Trophoblast cell (in vitro differentiated cells and primary cell): ENCODE data around the gene ZNF277.
"Not testable (repeated sequence)": the region's sequence is repeated elsewhere in the genome, so short reads cannot be mapped to it uniquely, and the experiment has no call there.

Experiments used
- DNase-seq, 2 donors: peaks; one replicate each; pipeline ENCODE4 v3.0.0-alpha.2; 2016
- H2AFZ ChIP-seq: 2 replicates; pipeline ENCODE4 v1.6.1; 2013; ENCODE audit warnings: low read length, moderate library complexity, mild to moderate bottlenecking; ENCODE audit not compliant: insufficient read depth, poor library complexity
- H2AK5ac ChIP-seq: 2 replicates; pipeline ENCODE4 v1.6.1; 2013; ENCODE audit warnings: mild to moderate bottlenecking, low read length
- H2BK120ac ChIP-seq: 2 replicates; pipeline ENCODE4 v1.6.1; 2013; ENCODE audit warnings: low read length, mild to moderate bottlenecking, moderate library complexity; ENCODE audit not compliant: insufficient read depth, poor library complexity
- H2BK12ac ChIP-seq: 2 replicates; pipeline ENCODE4 v1.6.1; 2013; ENCODE audit warnings: mild to moderate bottlenecking, low read length, moderate library complexity
- H2BK5ac ChIP-seq: 2 replicates; pipeline ENCODE4 v1.6.1; 2013; ENCODE audit warnings: low read length, low read depth, moderate library complexity, mild to moderate bottlenecking; ENCODE audit not compliant: poor library complexity
- H3K14ac ChIP-seq: 2 replicates; pipeline ENCODE4 v1.6.1; 2013; ENCODE audit warnings: mild to moderate bottlenecking, low read length
- H3K18ac ChIP-seq: 2 replicates; pipeline ENCODE4 v1.6.1; 2013; ENCODE audit warnings: mild to moderate bottlenecking, low read length
- H3K23ac ChIP-seq: 2 replicates; pipeline ENCODE4 v1.6.1; 2013; ENCODE audit warnings: low read length
- H3K27ac ChIP-seq: 2 replicates; pipeline ENCODE4 v1.5.1; 2013; ENCODE audit warnings: low read depth, mild to moderate bottlenecking, inconsistent platforms, low read length, moderate library complexity
- H3K27me3 ChIP-seq: 2 replicates; pipeline ENCODE4 v1.6.1; 2013; ENCODE audit warnings: inconsistent platforms, mild to moderate bottlenecking, low read length, moderate library complexity; ENCODE audit not compliant: insufficient read depth
- H3K36me3 ChIP-seq, 2 experiments: 1 replicate in 1 of 2; 2 replicates in 1 of 2; pipeline ENCODE4 v1.6.1; 2013; ENCODE audit warnings: low read length in 2 of 2, mild to moderate bottlenecking in 2 of 2, moderate library complexity in 1 of 2; ENCODE audit not compliant: insufficient read depth in 2 of 2, control insufficient read depth in 1 of 2
- H3K4ac ChIP-seq: 2 replicates; pipeline ENCODE4 v1.6.1; 2013; ENCODE audit warnings: low read depth, mild to moderate bottlenecking, low read length, moderate library complexity
- H3K4me1 ChIP-seq, 2 experiments: 1 replicate in 1 of 2; 2 replicates in 1 of 2; pipeline ENCODE4 v1.6.1; 2013; ENCODE audit warnings: low read length in 2 of 2, mild to moderate bottlenecking in 2 of 2, moderate library complexity in 1 of 2; ENCODE audit not compliant: insufficient read depth in 2 of 2, control insufficient read depth in 1 of 2
- H3K4me2 ChIP-seq: 2 replicates; pipeline ENCODE4 v1.6.1; 2013; ENCODE audit warnings: inconsistent platforms, mild to moderate bottlenecking, low read length, moderate library complexity
- H3K4me3 ChIP-seq: 2 replicates; pipeline ENCODE4 v1.5.1; 2013; ENCODE audit warnings: mild to moderate bottlenecking, low read depth, low read length, inconsistent platforms
- H3K79me1 ChIP-seq: one replicate; pipeline ENCODE4 v1.6.1; 2013; ENCODE audit warnings: low read length
- H3K79me2 ChIP-seq: 2 replicates; pipeline ENCODE4 v1.6.1; 2013; ENCODE audit warnings: low read length, mild to moderate bottlenecking; ENCODE audit not compliant: control insufficient read depth, insufficient read depth, poor library complexity
- H3K9ac ChIP-seq: 2 replicates; pipeline ENCODE4 v1.6.1; 2013; ENCODE audit warnings: mild to moderate bottlenecking, low read length
- H3K9me3 ChIP-seq: 2 replicates; pipeline ENCODE4 v1.6.1; 2013; ENCODE audit warnings: low read depth, mild to moderate bottlenecking, control low read depth, inconsistent platforms, low read length; ENCODE audit not compliant: insufficient read depth
- H4K12ac ChIP-seq: 2 replicates; pipeline ENCODE4 v1.6.1; 2013; ENCODE audit warnings: low read depth, mild to moderate bottlenecking, low read length, moderate library complexity
- H4K8ac ChIP-seq: 2 replicates; pipeline ENCODE4 v1.6.1; 2013; ENCODE audit warnings: low read depth, mild to moderate bottlenecking, low read length, moderate library complexity
- H4K91ac ChIP-seq: one replicate; pipeline ENCODE4 v1.6.1; 2013; ENCODE audit warnings: low read depth, mild to moderate bottlenecking, low read length, moderate library complexity
- WGBS: extraction: QIAGEN DNeasy Blood & Tissue Kit; methylation state at CpG from one replicate; pipeline ENCODE4 v1.1.7; 2013; ENCODE audit warnings: missing lambda C conversion rate; ENCODE audit not compliant: insufficient read length, insufficient coverage; ENCODE audit errors: extremely low coverage; 5-methylcytosine and 5-hydroxymethylcytosine counted together

ZNF277 gene

GRCh38 chr7:112238852-112239610 is 32.5 kb downstream of the ZNF277 start:
- Histone ChIP-seq H3K36me3 (no peaks in the 10 kb centered on the region), H3K14ac (no peak overlapping the region), H3K27me3 (no peaks in the 10 kb centered on the region), H2AK5ac (peak overlapping the region; percentile 5), H2BK12ac (no peak overlapping the region), H2BK120ac (no peak overlapping the region), H4K12ac (no peak overlapping the region), H3K18ac (no peak overlapping the region), H3K9ac (no peak overlapping the region), H2BK5ac (no peak overlapping the region), H3K4me1 (peaks cover 6 to 9% of the 10 kb centered on the region in 2 experiments), H2AFZ (no peak overlapping the region), H3K79me2 (no peaks in the 10 kb centered on the region), H3K23ac (no peak overlapping the region), H3K4me2 (no peak overlapping the region), H3K4me3 (no peak overlapping the region), H3K4ac (no peak overlapping the region), H4K91ac (no peak overlapping the region), H3K79me1 (no peaks in the 10 kb centered on the region), H3K9me3 (no peaks in the 10 kb centered on the region), H4K8ac (no peak overlapping the region), H3K27ac (peak overlapping the region; percentile 62)
- WGBS, result no CpG with 5 or more reads among the region's 9 CpGs
- DNase-seq, result peak; percentile 38 to 54

DNA sequence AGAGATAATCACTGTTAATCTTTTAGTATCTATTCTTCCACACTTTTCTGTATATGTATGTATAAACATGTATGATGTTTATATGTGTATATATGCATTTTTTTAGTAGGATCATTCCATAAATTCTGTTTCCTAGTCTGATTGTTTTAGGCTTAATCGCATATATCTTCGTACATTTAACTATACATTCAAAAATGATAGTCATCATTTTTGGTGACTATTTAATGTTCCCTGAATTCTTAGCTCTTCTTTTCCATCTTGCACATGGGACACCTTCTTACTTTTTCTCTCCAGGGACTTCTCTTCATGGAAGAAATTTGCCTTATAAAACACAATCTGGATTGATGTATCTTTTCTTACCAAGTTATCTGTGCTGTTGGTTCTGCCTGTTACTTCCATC is 42.1 kb downstream of the ZNF277 start:
- no peak for DNase-seq
- Histone ChIP-seq H2BK12ac (no peak overlapping the region), H4K12ac (no peak overlapping the region), H3K36me3 (no peaks in the 10 kb centered on the region), H2BK120ac (no peak overlapping the region), H3K4ac (no peak overlapping the region), H3K79me1 (no peaks in the 10 kb centered on the region), H4K8ac (no peak overlapping the region), H3K18ac (no peak overlapping the region), H4K91ac (no peak overlapping the region), H2AK5ac (no peak overlapping the region), H3K9ac (no peak overlapping the region), H3K4me1 (no peaks in the 10 kb centered on the region), H3K23ac (no peak overlapping the region), H3K14ac (no peak overlapping the region), H2AFZ (no peak overlapping the region), H3K79me2 (no peaks in the 10 kb centered on the region), H2BK5ac (no peak overlapping the region), H3K27me3 (no peaks in the 10 kb centered on the region), H3K4me2 (no peak overlapping the region), H3K9me3 (no peaks in the 10 kb centered on the region), H3K4me3 (no peak overlapping the region), H3K27ac (no peak overlapping the region)
- WGBS, result no CpG with 5 or more reads among the region's 2 CpGs

- not testable (repeated sequence) for H3K14ac ChIP-seq, H3K18ac ChIP-seq, H3K9me3 ChIP-seq, H3K4me1 ChIP-seq, H3K27ac ChIP-seq, H2BK120ac ChIP-seq, H2AK5ac ChIP-seq, H3K36me3 ChIP-seq, H3K4ac ChIP-seq, H4K8ac ChIP-seq, H4K12ac ChIP-seq, H3K79me2 ChIP-seq, H3K4me2 ChIP-seq, H2BK5ac ChIP-seq, H3K23ac ChIP-seq, H2AFZ ChIP-seq, H3K79me1 ChIP-seq, H3K9ac ChIP-seq, DNase-seq, H3K4me3 ChIP-seq, H3K27me3 ChIP-seq, H2BK12ac ChIP-seq, H4K91ac ChIP-seq
- WGBS, result no CpG with 5 or more reads among the region's 13 CpGs
These were observed 43.5 kb downstream of the ZNF277 start for GRCh38 chr7:112249967-112250366.

DNA sequence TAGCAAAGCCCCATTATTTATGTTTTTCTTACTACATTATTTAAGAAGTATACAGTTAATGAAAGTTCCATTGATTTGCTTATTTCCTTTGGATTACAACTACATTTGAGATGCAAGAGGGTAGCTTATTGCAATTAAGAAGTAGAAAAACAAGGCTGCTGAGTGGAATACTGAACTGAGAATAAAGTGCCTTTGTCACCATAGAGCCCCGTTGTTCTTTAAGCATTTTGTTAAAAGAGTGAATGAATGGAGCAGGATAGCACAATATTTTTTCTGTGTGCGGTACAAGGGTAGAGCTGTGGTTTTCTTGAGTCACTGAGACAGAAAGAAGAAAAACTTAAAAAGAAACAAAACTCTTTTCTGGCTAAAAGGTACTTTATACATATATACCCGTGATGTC is 45.6 kb downstream of the ZNF277 start:
- no CpG with 5 or more reads among the region's 3 CpGs for WGBS
- H3K79me1 ChIP-seq, result no peaks in the 10 kb centered on the region
- H3K4me2 ChIP-seq, result no peak overlapping the region
- H3K4me1 ChIP-seq, result peaks cover 5% of the 10 kb centered on the region in 2 experiments
- no peak overlapping the region for H3K4me3 ChIP-seq
- no peak overlapping the region for H4K91ac ChIP-seq
- H3K79me2 ChIP-seq, result peaks cover 3% of the 10 kb centered on the region
- no peak overlapping the region for H4K8ac ChIP-seq
- H2BK120ac ChIP-seq, result no peak overlapping the region
- no peak for DNase-seq
- no peak overlapping the region for H3K27ac ChIP-seq
- no peak overlapping the region for H3K9ac ChIP-seq
- no peak overlapping the region for H2AFZ ChIP-seq
- no peak overlapping the region for H2BK5ac ChIP-seq
- H2BK12ac ChIP-seq, result no peak overlapping the region
- no peaks in the 10 kb centered on the region for H3K27me3 ChIP-seq
- H3K36me3 ChIP-seq, result no peaks in the 10 kb centered on the region
- H3K23ac ChIP-seq, result no peak overlapping the region
- H2AK5ac ChIP-seq, result no peak overlapping the region
- no peak overlapping the region for H3K14ac ChIP-seq
- no peak overlapping the region for H4K12ac ChIP-seq
- no peaks in the 10 kb centered on the region for H3K9me3 ChIP-seq
- H3K4ac ChIP-seq, result no peak overlapping the region
- no peak overlapping the region for H3K18ac ChIP-seq
